CD14-positive monocyte (primary cell): ENCODE measurements around the gene CDH15. TPM values are rescaled to one million over a fixed set of nuclear protein-coding genes. Genes with fewer than 3 reads are reported as not detected.

ENCODE experiments used
- DNase-seq, 3 donors: peaks; one replicate each; pipeline ENCODE4 v3.0.0-alpha.2; 2011 to 2022
- H2AFZ ChIP-seq: 2 replicates; pipeline ENCODE4 v1.6.0; 2012; ENCODE audit warnings: mild to moderate bottlenecking, low read depth, low read length, inconsistent platforms; ENCODE audit not compliant: insufficient read depth, poor library complexity, severe bottlenecking
- H3K27ac ChIP-seq, 2 donors: 1 replicate in 1 of 2; 2 replicates in 1 of 2; pipeline ENCODE4 v1.5.1; 2012 to 2013; ENCODE audit warnings: low read length in 2 of 2, control low read depth in 1 of 2, inconsistent platforms in 1 of 2, low read depth in 1 of 2, mild to moderate bottlenecking in 1 of 2
- H3K27me3 ChIP-seq, 2 donors: one replicate each; pipeline versions ENCODE4 v1.6.0 to v1.6.1; 2011 to 2013; ENCODE audit warnings: low read length in 2 of 2; ENCODE audit not compliant: control insufficient read depth in 2 of 2, insufficient read depth in 2 of 2
- H3K36me3 ChIP-seq, 2 donors: replicated peaks in 1 of 2; 1 replicate in 1 of 2; 2 replicates in 1 of 2; pipeline versions ENCODE4 v1.5.1 to v1.6.1; 2012 to 2013; ENCODE audit warnings: low read length in 2 of 2, control low read depth in 1 of 2, inconsistent platforms in 1 of 2, mild to moderate bottlenecking in 1 of 2; ENCODE audit not compliant: insufficient read depth in 2 of 2, control insufficient read depth in 1 of 2
- H3K4me1 ChIP-seq, 2 donors: 1 replicate in 1 of 2; 2 replicates in 1 of 2; pipeline versions ENCODE4 v1.5.1 to v1.6.1; 2012 to 2013; ENCODE audit warnings: low read length in 2 of 2, control low read depth in 1 of 2, inconsistent platforms in 1 of 2, mild to moderate bottlenecking in 1 of 2, moderate library complexity in 1 of 2; ENCODE audit not compliant: insufficient read depth in 2 of 2, control insufficient read depth in 1 of 2
- H3K4me2 ChIP-seq: replicated peaks from 2 replicates; pipeline ENCODE3; 2012; ENCODE audit warnings: low read length, moderate library complexity, mild to moderate bottlenecking; ENCODE audit not compliant: poor library complexity, severe bottlenecking; ENCODE audit errors: extremely low read depth
- H3K4me3 ChIP-seq, 3 experiments: fragments of 200-600 bp in 1 of 3; sonication (generic) in 1 of 3; replicated peaks in 1 of 3; 1 replicate in 2 of 3; 2 replicates in 1 of 3; pipeline ENCODE4 v1.5.1; 2011 to 2013; ENCODE audit warnings: low read length in 3 of 3, mild to moderate bottlenecking in 3 of 3, control low read depth in 2 of 3, low read depth in 2 of 3, inconsistent platforms in 1 of 3, moderate library complexity in 1 of 3
- H3K79me2 ChIP-seq: 2 replicates; pipeline ENCODE4 v1.6.0; 2012; ENCODE audit warnings: mild to moderate bottlenecking, control low read depth, inconsistent platforms, low read length, moderate library complexity; ENCODE audit not compliant: insufficient read depth
- H3K9ac ChIP-seq: 2 replicates; pipeline ENCODE4 v1.6.0; 2017; ENCODE audit warnings: low read length, mild to moderate bottlenecking; ENCODE audit not compliant: insufficient read depth, poor library complexity, severe bottlenecking
- H3K9me3 ChIP-seq, 2 donors: replicated peaks in 1 of 2; 1 replicate in 1 of 2; 2 replicates in 1 of 2; pipeline versions ENCODE4 v1.5.1 to v1.6.1; 2012 to 2013; ENCODE audit warnings: low read length in 2 of 2, control low read depth in 1 of 2; ENCODE audit not compliant: control insufficient read depth in 1 of 2, insufficient read depth in 1 of 2
- H4K20me1 ChIP-seq: 2 replicates; pipeline ENCODE4 v1.6.0; 2012; ENCODE audit warnings: mild to moderate bottlenecking, low read length, control low read depth, moderate library complexity; ENCODE audit not compliant: insufficient read depth
- H3K27ac Mint-ChIP-seq, 7 donors: one replicate each; pipeline ENCODE4 v1.8.0; 2020; ENCODE audit warnings: mild to moderate bottlenecking in 7 of 7, mixed read lengths in 7 of 7, moderate library complexity in 6 of 7, inconsistent platforms in 2 of 7
- H3K27me3 Mint-ChIP-seq, 3 donors: one replicate each; pipeline ENCODE4 v1.8.0; 2021 to 2022; ENCODE audit warnings: low read depth in 3 of 3, mild to moderate bottlenecking in 3 of 3, mixed read lengths in 3 of 3, moderate library complexity in 3 of 3, inconsistent platforms in 1 of 3
- H3K36me3 Mint-ChIP-seq, 2 donors: one replicate each; pipeline ENCODE4 v1.8.0; 2020; ENCODE audit warnings: mixed read lengths in 2 of 2, inconsistent platforms in 1 of 2, mild to moderate bottlenecking in 1 of 2
- H3K4me1 Mint-ChIP-seq: one replicate; pipeline ENCODE4 v1.8.0; 2020; ENCODE audit warnings: mild to moderate bottlenecking, mixed read lengths
- H3K4me3 Mint-ChIP-seq, 2 donors: one replicate each; pipeline ENCODE4 v1.8.0; 2020; ENCODE audit warnings: mild to moderate bottlenecking in 2 of 2, mixed read lengths in 2 of 2, moderate library complexity in 1 of 2
- H3K9me3 Mint-ChIP-seq, 7 donors: one replicate each; pipeline ENCODE4 v1.8.0; 2020 to 2022; ENCODE audit warnings: mixed read lengths in 7 of 7, mild to moderate bottlenecking in 6 of 7, moderate library complexity in 6 of 7, inconsistent platforms in 2 of 7
- WGBS: methylation state at CpG from one replicate; pipeline ENCODE4 v1.1.5; 2013; ENCODE audit warnings: missing lambda C conversion rate; ENCODE audit not compliant: insufficient coverage; 5-methylcytosine and 5-hydroxymethylcytosine counted together
- intact Hi-C, 2 donors: fragments of 100-400 bp; cut with micrococcal nuclease; formaldehyde crosslinking; loops; one replicate each; pipeline versions ENCODE4 v1.15.0 to v1.15.1; 2023
- polyA plus RNA-seq, 3 donors: library from polyadenylated mRNA; depleted of rRNA in 1 of 3; unstranded in 2 of 3; stranded (reverse) in 1 of 3; fragments of 300-500 nt in 2 of 3; fragments of >200 nt in 1 of 3; fragmentation: Illumina TruSeq in 2 of 3; gene quantifications; 1 replicate in 2 of 3; 2 replicates in 1 of 3; pipeline ENCODE4 v1.2.3, GENCODE V29; 2012 to 2021
- TF ChIP-seq, protein P1 (sequence below): fragments of 200-600 bp; IDR thresholded peaks from one replicate; pipeline ENCODE4 v1.8.0; 2022; ENCODE audit warnings: antibody characterized with exemption, mild to moderate bottlenecking

CDH15 gene
- polyA plus RNA-seq, 3 donors, result not detected

DNA sequence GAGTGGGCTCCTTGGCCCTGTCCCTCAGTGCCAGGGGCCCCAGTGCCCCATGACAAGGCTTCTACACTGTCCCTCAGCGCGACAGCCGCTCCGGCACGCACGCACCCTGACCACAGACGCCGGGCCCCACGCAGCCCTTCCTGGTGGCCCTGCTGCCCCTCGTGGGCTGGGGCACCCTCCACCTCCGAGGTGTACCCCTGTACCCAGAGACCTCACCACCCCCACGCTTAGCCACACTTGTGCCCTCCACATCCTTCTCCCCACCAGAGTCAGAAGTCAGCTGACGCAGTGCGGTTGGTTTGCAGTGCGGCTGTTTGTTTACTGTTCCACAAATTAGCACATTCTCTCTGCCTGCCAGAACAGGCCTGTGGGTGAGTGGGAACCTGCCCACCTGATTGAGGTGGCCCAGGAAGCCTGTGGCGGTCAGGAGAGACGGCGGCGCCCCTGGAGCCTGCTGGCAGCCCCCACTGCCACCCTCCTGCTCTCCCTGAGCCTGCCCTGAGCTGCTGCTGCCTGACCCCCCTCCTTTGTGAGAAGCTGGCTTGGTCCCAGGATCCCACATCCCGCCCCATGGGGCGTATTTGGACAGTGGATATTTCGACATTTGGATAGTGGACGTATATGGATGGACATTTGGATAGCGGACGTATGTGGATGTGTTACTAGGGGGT is 38.0 kb upstream of the CDH15 start:
- Histone ChIP-seq H3K9ac (no peak overlapping the region), H3K4me3 (no peak overlapping the region)
- 98% methylated on average over 21 of the region's 25 CpGs for WGBS

DNA sequence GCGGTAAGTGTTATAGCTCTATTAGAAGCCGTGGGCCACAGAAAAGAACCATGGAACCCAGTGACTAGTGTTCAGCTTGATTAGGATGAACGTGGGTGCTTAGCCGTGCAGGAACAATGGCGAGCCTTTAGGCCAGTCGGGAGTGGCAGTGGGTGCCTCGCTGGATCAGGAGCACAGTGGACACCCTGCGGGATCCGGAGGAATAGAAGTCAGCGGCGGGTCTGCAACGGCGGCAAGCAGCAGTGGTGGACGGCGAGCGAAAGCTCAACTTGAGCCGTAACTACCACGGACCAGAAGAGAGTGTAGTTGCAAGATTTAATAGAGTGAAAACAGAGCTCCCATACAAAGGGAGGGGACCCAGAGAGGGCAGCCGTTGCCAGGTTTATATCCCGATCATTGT is 37.3 kb upstream of the CDH15 start:
- 95% methylated on average over 11 of the region's 20 CpGs for WGBS
- Histone ChIP-seq H3K27ac (no peak overlapping the region), H3K79me2 (no peaks in the 10 kb centered on the region), H3K4me1 (no peaks in the 10 kb centered on the region), H3K4me2 (no peak overlapping the region), H3K4me3 (no peak overlapping the region), H3K36me3 (peaks cover 56 to 76% of the 10 kb centered on the region in 2 donors), H3K9ac (no peak overlapping the region), H4K20me1 (peaks cover 18% of the 10 kb centered on the region), H3K27me3 (no peaks in the 10 kb centered on the region), H3K9me3 (peaks cover 0 to 4% of the 10 kb centered on the region in 2 donors), H2AFZ (no peak overlapping the region)
- Mint-ChIP-seq H3K36me3 (peaks cover 48 to 83% of the 10 kb centered on the region in 2 donors), H3K27me3 (no peaks in the 10 kb centered on the region), H3K9me3 (peaks cover 0 to 6% (median 5%) of the 10 kb centered on the region in 7 donors), H3K27ac (peak overlapping the region in 1 of 7 donors; percentile 3), H3K4me3 (no peak overlapping the region), H3K4me1 (no peaks in the 10 kb centered on the region)
- TF ChIP-seq, protein P1, sequence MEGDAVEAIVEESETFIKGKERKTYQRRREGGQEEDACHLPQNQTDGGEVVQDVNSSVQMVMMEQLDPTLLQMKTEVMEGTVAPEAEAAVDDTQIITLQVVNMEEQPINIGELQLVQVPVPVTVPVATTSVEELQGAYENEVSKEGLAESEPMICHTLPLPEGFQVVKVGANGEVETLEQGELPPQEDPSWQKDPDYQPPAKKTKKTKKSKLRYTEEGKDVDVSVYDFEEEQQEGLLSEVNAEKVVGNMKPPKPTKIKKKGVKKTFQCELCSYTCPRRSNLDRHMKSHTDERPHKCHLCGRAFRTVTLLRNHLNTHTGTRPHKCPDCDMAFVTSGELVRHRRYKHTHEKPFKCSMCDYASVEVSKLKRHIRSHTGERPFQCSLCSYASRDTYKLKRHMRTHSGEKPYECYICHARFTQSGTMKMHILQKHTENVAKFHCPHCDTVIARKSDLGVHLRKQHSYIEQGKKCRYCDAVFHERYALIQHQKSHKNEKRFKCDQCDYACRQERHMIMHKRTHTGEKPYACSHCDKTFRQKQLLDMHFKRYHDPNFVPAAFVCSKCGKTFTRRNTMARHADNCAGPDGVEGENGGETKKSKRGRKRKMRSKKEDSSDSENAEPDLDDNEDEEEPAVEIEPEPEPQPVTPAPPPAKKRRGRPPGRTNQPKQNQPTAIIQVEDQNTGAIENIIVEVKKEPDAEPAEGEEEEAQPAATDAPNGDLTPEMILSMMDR, result no peak
- intact Hi-C loops, result no loop called here
- DNase-seq, result no peak

More for the DNA sequence above, 38.0 kb upstream of the CDH15 start:
- intact Hi-C loops, result no loop called here
- Mint-ChIP-seq H3K27me3 (no peaks in the 10 kb centered on the region), H3K9me3 (peaks cover 5 to 11% (median 8%) of the 10 kb centered on the region in 7 donors), H3K27ac (peak overlapping the region in 3 of 7 donors; percentile 18 to 73 (median 37)), H3K4me1 (no peaks in the 10 kb centered on the region), H3K4me3 (no peak overlapping the region), H3K36me3 (peaks cover 55 to 83% of the 10 kb centered on the region in 2 donors)
- no peaks in the 10 kb centered on the region for H3K79me2 ChIP-seq
- no peak overlapping the region for H3K27ac ChIP-seq
- H3K4me1 ChIP-seq, result no peaks in the 10 kb centered on the region
- peaks cover 18% of the 10 kb centered on the region for H4K20me1 ChIP-seq
- no peaks in the 10 kb centered on the region for H3K27me3 ChIP-seq
- H3K36me3 ChIP-seq, result peaks cover 58 to 83% of the 10 kb centered on the region in 2 donors
- no peak for DNase-seq
- no peak overlapping the region for H3K4me2 ChIP-seq
- TF ChIP-seq, protein P1, result no peak
- peaks cover 0 to 8% of the 10 kb centered on the region in 2 donors for H3K9me3 ChIP-seq
- no peak overlapping the region for H2AFZ ChIP-seq
